ENCODE data around the gene MAP2K1. TPM values are rescaled to one million over a fixed set of nuclear protein-coding genes. Genes with fewer than 3 reads are reported as not detected.

The MAP2K1 gene
- total and polyA plus RNA-seq, 2 of the 4 experiments (the other 2 are of a cell fraction) = 34.7 to 37.8 TPM

- Histone ChIP-seq H3K23ac (ENCODE audit: low read depth, low read length) (no peak overlapping the region), H2BK15ac (ENCODE audit: low read depth, low read length) (no peak overlapping the region), H4K5ac (ENCODE audit: low read depth, low read length) (no peak overlapping the region), H3K27ac (ENCODE audit: insufficient read depth, low read length) (no peak overlapping the region), H3K79me1 (ENCODE audit: low read depth in 1 of 2, low read length in 2 of 2) (peaks cover 41 to 90% of the 10 kb centered on the region in 2 experiments), H3K9ac (ENCODE audit: low read depth, low read length) (no peak overlapping the region), H3K4me3 (ENCODE audit: insufficient read depth, low read depth, low read length) (no peak overlapping the region), H3K18ac (ENCODE audit: low read depth, low read length) (no peak overlapping the region), H2AK5ac (ENCODE audit: low read depth, low read length) (no peak overlapping the region), H4K8ac (ENCODE audit: low read depth in 2 of 2, low read length in 2 of 2) (no peak overlapping the region), H3K14ac (replicated peaks; ENCODE audit: low read depth, low read length) (no peak overlapping the region), H2AK9ac (replicated peaks; ENCODE audit: low read depth, low read length, poor library complexity) (no peak overlapping the region), H3K4me1 (ENCODE audit: control insufficient read depth, insufficient read depth, low read length) (peaks cover 14% of the 10 kb centered on the region), H4K91ac (ENCODE audit: insufficient read depth, low read depth, low read length) (no peak overlapping the region), H3K27me3 (ENCODE audit: control insufficient read depth, insufficient read depth, low read length) (no peaks in the 10 kb centered on the region), H3K36me3 (ENCODE audit: control insufficient read depth, insufficient read depth, low read length) (peaks cover 2% of the 10 kb centered on the region; the same call in 1 of the 2 replicates), H4K20me1 (ENCODE audit: insufficient read depth, low read length) (peaks cover 92% of the 10 kb centered on the region), H2BK5ac (ENCODE audit: low read depth, low read length, poor library complexity, severe bottlenecking) (no peak overlapping the region), H2BK20ac (ENCODE audit: low read depth, low read length) (no peak overlapping the region), H3K9me3 (ENCODE audit: control insufficient read depth, insufficient read depth, low read length) (no peaks in the 10 kb centered on the region), H3K56ac (ENCODE audit: extremely low read depth, insufficient read depth, low read length) (no peak overlapping the region), H3K9me1 (ENCODE audit: insufficient read depth, low read length) (peaks cover 22% of the 10 kb centered on the region), H2AFZ (replicated peaks; ENCODE audit: low read length, poor library complexity) (no peak overlapping the region), H3K4me2 (ENCODE audit: low read depth, low read length) (no peak overlapping the region), H2BK120ac (ENCODE audit: low read depth, low read length) (no peak overlapping the region), H3K4ac (ENCODE audit: low read depth, low read length) (no peak overlapping the region)
- DNase-seq = no peak
- no peak for ATAC-seq (ENCODE audit: low read depth)
- intact Hi-C loops (cut with micrococcal nuclease) (no loop called here), in situ Hi-C loops (cut with MboI; ENCODE audit: low sequenced_read_pairs) (no loop called here), dilution Hi-C loops (cut with HindIII; ENCODE audit: low sequenced_read_pairs, unreplicated experiment) (loop anchor here (25.0 kb wide), 1 partner anchor 92 kb away; no protein-coding TSS in a partner anchor)
- BruUV-seq (replicated peaks) = no TSS peak
- WGBS, 2 experiments (ENCODE audit: extremely low coverage in 2 of 2, insufficient read length in 1 of 2) = no CpG with 5 or more reads among the region's 8 CpGs
- CTCF ChIA-PET = no interaction called here
- POLR2A ChIA-PET (ENCODE audit: unreplicated experiment) = no interaction called here
- no peak for TF ChIP-seq MXI1 (IDR thresholded peaks at IDR 0.05; ENCODE audit: borderline replicate concordance, low read depth, low read length)
Observed at GRCh38 chr15:66404122-66404521, 17.4 kb downstream of the MAP2K1 start.

Measured in IMR-90 (cell line).